ENCODE measurements around the gene ZDHHC3.

- TF ChIP-seq CTCF (conservative IDR thresholded peaks at IDR 0.05; ENCODE audit: low read depth, low read length) (no peak), EZH2phosphoT487 (IDR thresholded peaks at IDR 0.05; ENCODE audit: borderline replicate concordance, low read length) (no peak), EZH2 (IDR thresholded peaks at IDR 0.05; ENCODE audit: low read length, unreplicated experiment) (no peak)
These were observed 49.1 kb downstream of the ZDHHC3 start for GRCh38 chr3:44926921-44927320.

All from PC-3 (cell line).